Spleen (tissue), 7 donors: ENCODE data around the gene PRKCD.

ENCODE experiments used
- POLR2A ChIP-seq, 3 donors: fragments of 450-650 bp; IDR thresholded peaks; one replicate each; pipeline ENCODE4 v1.5.1; 2017; ENCODE audit warnings: antibody characterized with exemption in 3 of 3, mild to moderate bottlenecking in 1 of 3
- POLR2AphosphoS5 ChIP-seq, 3 donors: sonication (generic); formaldehyde crosslinking; IDR thresholded peaks; one replicate each; pipeline ENCODE4 v1.5.1; 2017; ENCODE audit warnings: antibody characterized with exemption in 3 of 3
- TF ChIP-seq, protein P1 (sequence below), 11 experiments: fragments of 200-600 bp in 7 of 11; fragments of 450-650 bp in 4 of 11; sonication (generic) in 4 of 11; IDR thresholded peaks in 8 of 11; conservative IDR thresholded peaks in 3 of 11; 1 replicate in 7 of 11; 2 replicates in 4 of 11; pipeline versions ENCODE4 v1.4.0 to v1.8.0; 2016 to 2021; ENCODE audit warnings: antibody characterized with exemption in 11 of 11, inconsistent platforms in 4 of 11, mild to moderate bottlenecking in 1 of 11
- donor health status: DM: no; HTN: no; CAD: no; lungs with moderate emphysema.
- donor health status: DM: no; HTN: no; CAD: no.
- donor health status: DM: no; HTN: no; CAD: no.

DNA sequence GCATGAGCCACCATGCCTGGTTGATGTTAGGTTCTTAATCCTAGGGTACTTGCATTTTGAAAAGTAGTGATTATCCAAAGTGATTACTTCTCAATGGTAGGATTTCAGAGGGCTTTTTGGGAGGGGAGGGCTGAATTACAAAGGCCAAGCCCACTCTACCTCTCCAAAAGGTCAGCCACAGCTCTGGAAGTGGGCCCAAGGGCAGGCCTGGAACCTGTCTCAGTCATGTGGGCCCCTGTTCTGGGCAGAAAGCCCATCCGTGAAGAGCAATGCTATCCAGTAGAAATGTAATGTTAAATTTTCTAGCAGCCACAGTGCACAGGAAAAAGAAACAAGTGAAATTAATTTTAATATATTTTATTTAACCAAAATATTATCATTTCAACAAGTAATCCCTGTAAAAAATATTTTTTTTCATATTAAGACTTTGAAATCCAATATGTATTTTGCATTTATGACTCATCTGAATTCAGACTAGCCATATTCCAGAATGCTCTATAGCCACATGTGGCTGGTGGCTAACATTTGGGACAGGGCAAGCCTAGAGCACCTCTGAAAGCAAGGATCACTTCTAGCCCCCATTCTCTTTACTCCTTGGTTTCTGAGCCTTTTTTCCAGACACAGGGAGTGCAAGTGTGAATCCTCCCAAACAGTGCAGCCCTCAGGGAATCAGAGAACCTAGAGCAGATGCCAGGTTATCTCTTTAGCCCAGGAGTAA lies 47.6 kb upstream of the PRKCD start:
- TF ChIP-seq POLR2AphosphoS5 (IDR thresholded peaks at IDR 0.05) (no peak), POLR2A (IDR thresholded peaks at IDR 0.05) (no peak)
- TF ChIP-seq, protein P1, sequence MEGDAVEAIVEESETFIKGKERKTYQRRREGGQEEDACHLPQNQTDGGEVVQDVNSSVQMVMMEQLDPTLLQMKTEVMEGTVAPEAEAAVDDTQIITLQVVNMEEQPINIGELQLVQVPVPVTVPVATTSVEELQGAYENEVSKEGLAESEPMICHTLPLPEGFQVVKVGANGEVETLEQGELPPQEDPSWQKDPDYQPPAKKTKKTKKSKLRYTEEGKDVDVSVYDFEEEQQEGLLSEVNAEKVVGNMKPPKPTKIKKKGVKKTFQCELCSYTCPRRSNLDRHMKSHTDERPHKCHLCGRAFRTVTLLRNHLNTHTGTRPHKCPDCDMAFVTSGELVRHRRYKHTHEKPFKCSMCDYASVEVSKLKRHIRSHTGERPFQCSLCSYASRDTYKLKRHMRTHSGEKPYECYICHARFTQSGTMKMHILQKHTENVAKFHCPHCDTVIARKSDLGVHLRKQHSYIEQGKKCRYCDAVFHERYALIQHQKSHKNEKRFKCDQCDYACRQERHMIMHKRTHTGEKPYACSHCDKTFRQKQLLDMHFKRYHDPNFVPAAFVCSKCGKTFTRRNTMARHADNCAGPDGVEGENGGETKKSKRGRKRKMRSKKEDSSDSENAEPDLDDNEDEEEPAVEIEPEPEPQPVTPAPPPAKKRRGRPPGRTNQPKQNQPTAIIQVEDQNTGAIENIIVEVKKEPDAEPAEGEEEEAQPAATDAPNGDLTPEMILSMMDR (IDR thresholded peaks at IDR 0.05 in 8 of 11, conservative IDR thresholded peaks at IDR 0.05 in 3 of 11): no peak
